HFF-Myc (cell line): ENCODE results near the gene SIRT2.
A peak's percentile ranks its signal among the peaks of the same experiment; 100 is the strongest.

Experiments
- DNase-seq: peaks from one replicate; pipeline ENCODE4 v3.0.0-alpha.2; 2011; ENCODE audit warnings: low read depth; ENCODE audit errors: extremely low read depth
- H3K4me3 ChIP-seq: replicated peaks from 2 replicates; pipeline ENCODE4 v1.5.1; 2011; ENCODE audit warnings: low read depth, mild to moderate bottlenecking, control low read depth, low read length
- TF ChIP-seq, protein P1 (sequence below): IDR thresholded peaks from 2 replicates; pipeline ENCODE4 v1.5.1; 2012; ENCODE audit warnings: mild to moderate bottlenecking, low read depth, low read length, control low read depth; ENCODE audit errors: missing control alignments

The SIRT2 gene

GRCh38 chr19:38939957-38940356 is 40.5 kb upstream of the SIRT2 start:
- no peak for DNase-seq
- no peak overlapping the region for H3K4me3 ChIP-seq
- TF ChIP-seq, protein P1, sequence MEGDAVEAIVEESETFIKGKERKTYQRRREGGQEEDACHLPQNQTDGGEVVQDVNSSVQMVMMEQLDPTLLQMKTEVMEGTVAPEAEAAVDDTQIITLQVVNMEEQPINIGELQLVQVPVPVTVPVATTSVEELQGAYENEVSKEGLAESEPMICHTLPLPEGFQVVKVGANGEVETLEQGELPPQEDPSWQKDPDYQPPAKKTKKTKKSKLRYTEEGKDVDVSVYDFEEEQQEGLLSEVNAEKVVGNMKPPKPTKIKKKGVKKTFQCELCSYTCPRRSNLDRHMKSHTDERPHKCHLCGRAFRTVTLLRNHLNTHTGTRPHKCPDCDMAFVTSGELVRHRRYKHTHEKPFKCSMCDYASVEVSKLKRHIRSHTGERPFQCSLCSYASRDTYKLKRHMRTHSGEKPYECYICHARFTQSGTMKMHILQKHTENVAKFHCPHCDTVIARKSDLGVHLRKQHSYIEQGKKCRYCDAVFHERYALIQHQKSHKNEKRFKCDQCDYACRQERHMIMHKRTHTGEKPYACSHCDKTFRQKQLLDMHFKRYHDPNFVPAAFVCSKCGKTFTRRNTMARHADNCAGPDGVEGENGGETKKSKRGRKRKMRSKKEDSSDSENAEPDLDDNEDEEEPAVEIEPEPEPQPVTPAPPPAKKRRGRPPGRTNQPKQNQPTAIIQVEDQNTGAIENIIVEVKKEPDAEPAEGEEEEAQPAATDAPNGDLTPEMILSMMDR = no peak

DNA sequence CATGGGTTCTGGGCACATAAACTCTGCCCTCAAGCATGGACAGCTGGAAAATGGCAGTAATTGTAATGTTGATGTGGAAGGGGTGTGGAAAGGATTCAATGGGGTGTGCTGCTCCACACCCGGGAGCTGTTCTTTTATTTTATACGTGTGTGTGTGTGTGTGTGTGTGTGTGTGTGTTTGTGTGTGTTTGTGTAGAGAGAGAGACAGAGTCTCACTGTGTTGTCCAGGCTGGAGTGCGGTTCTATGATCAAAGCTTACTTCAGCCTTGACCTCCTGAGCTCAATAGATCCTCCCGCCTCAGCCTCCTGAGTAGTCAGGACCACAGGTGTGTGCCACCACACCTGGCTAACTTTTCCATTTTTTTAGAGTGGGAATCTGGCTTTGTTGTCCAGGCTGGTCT is 34.1 kb upstream of the SIRT2 start:
- TF ChIP-seq, protein P1 = no peak
- DNase-seq = no peak
- no peak overlapping the region for H3K4me3 ChIP-seq

DNA sequence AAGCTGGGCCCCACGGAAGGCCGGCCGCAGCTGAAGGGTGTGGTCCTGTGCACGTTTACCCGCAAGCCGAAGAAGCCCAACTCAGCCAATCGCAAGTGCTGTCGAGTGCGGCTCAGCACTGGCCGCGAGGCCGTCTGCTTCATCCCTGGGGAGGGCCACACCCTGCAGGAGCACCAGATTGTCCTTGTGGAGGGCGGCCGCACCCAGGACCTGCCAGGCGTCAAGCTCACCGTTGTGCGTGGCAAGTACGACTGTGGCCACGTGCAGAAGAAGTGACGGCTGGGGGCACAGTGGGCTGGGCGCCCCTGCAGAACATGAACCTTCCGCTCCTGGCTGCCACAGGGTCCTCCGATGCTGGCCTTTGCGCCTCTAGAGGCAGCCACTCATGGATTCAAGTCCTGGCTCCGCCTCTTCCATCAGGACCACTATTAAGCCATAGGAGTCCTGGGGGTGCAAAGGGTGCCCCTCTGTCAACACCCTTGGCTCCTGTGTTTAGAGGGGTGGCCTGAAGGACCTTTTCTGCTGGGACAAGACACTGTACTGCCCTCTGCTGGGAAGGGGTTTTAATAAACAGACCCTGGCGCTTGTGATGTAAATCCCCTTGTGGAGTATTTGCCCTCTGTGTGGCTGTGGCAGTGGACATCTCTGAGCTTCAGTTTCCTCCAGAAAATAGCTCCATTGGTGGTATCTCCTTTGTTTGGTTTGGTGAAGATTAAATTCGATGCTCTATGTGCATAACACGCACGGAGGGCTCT is 33.2 kb upstream of the SIRT2 start:
- no peak for DNase-seq
- TF ChIP-seq, protein P1 = peak; percentile 45
- H3K4me3 ChIP-seq = peak overlapping the region; percentile 99

DNA sequence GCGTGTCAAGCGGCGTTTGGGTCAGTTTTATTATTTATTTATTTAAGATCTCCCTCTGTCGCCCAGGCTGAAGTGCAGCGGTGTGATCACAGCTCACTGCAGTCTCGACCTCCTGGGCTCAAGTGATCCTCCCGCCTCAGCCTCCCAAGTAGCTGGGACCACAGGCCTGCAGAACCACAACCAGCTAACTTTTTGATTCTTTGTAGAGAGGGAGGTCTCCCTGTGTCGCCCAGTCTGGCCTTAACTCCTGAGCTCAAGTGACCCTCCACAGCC is 32.0 kb upstream of the SIRT2 start:
- peak overlapping the region; percentile 99 for H3K4me3 ChIP-seq
- DNase-seq = no peak
- TF ChIP-seq, protein P1 = no peak

- peak within 1 kb of the TSS; percentile 99 for H3K4me3 ChIP-seq
- DNase-seq = peak; percentile 99
- TF ChIP-seq, protein P1 = no peak
Observed at GRCh38 chr19:38930776-38931520, 31.5 kb upstream of the SIRT2 start, which contains the start of gene MRPS12. TSS of gene MRPS12 (plus strand) at chr19:38930944. CDS start at chr19:38931295, 351 bp downstream.

- TF ChIP-seq, protein P1 = peak; percentile 100
Observed at GRCh38 chr19:38929929-38930775, 30.7 kb upstream of the SIRT2 start, which contains the start of gene SARS2. TSS of gene SARS2 (minus strand) at chr19:38930763. CDS start at chr19:38930736, 27 bp downstream.

More at GRCh38 chr19:38929929-38930775, 30.7 kb upstream of the SIRT2 start, which contains the start of gene SARS2:
- DNase-seq = peak; percentile 82
- H3K4me3 ChIP-seq = peak within 1 kb of the TSS; percentile 99
